SK-N-SH treated with all-trans-retinoic acid at 6 μM for 48 hours (cell line): ENCODE data around the gene RAD51B.

Experiments used
- ATAC-seq: fragments of 200-7000 bp; cut with Tn5 transposase; 3 replicates; pipeline ENCODE4 v1.9.1; 2020; ENCODE audit warnings: mild to moderate bottlenecking, moderate library complexity
- ARNTL ChIP-seq: fragments of 450-650 bp; formaldehyde crosslinking; IDR thresholded peaks from 2 replicates; pipeline ENCODE4 v1.5.0; 2020; ENCODE audit warnings: low read depth, mild to moderate bottlenecking, moderate library complexity, borderline replicate concordance
- BACH2 ChIP-seq: fragments of 250-450 bp; sonication (Bioruptor Pico); IDR thresholded peaks from 2 replicates; pipeline ENCODE4 v1.9.0; 2021; ENCODE audit warnings: mild to moderate bottlenecking, borderline replicate concordance
- CREB5 ChIP-seq: fragments of 250-450 bp; sonication (Bioruptor Pico); IDR thresholded peaks from 2 replicates; pipeline ENCODE4 v1.5.1; 2020; ENCODE audit warnings: low read depth, mild to moderate bottlenecking, moderate library complexity
- CSDC2 ChIP-seq: fragments of 250-450 bp; sonication (Bioruptor Pico); IDR thresholded peaks from 2 replicates; pipeline ENCODE4 v1.5.0; 2020; ENCODE audit warnings: mild to moderate bottlenecking, moderate library complexity
- CSRNP3 ChIP-seq: fragments of 250-450 bp; sonication (Bioruptor Pico); IDR thresholded peaks from 2 replicates; pipeline ENCODE4 v1.5.1; 2021; ENCODE audit warnings: mild to moderate bottlenecking, moderate library complexity
- ESRRG ChIP-seq: fragments of 250-450 bp; sonication (Bioruptor Pico); IDR thresholded peaks from 2 replicates; pipeline ENCODE4 v1.6.1; 2021; ENCODE audit warnings: mild to moderate bottlenecking
- GLIS3 ChIP-seq: fragments of 250-450 bp; sonication (Bioruptor Pico); IDR thresholded peaks from 2 replicates; pipeline ENCODE4 v1.5.0; 2020; ENCODE audit warnings: mild to moderate bottlenecking, moderate library complexity
- ISL1 ChIP-seq: fragments of 250-450 bp; sonication (Bioruptor Pico); IDR thresholded peaks from 2 replicates; pipeline ENCODE4 v2.1.2; 2022; ENCODE audit warnings: mild to moderate bottlenecking, moderate library complexity
- POU6F1 ChIP-seq: fragments of 250-450 bp; sonication (Bioruptor Pico); IDR thresholded peaks from 2 replicates; pipeline ENCODE4 v1.8.0; 2021; ENCODE audit warnings: low read depth, mild to moderate bottlenecking, moderate library complexity, borderline replicate concordance
- PPARA ChIP-seq: fragments of 250-450 bp; sonication (Bioruptor Pico); IDR thresholded peaks from 2 replicates; pipeline ENCODE4 v1.5.0; 2020; ENCODE audit warnings: mild to moderate bottlenecking, borderline replicate concordance
- RARB ChIP-seq: fragments of 250-450 bp; sonication (Bioruptor Pico); IDR thresholded peaks from 2 replicates; pipeline ENCODE4 v1.8.0; 2021; ENCODE audit warnings: mild to moderate bottlenecking, moderate library complexity
- SNAI2 ChIP-seq: fragments of 250-450 bp; sonication (Bioruptor Pico); IDR thresholded peaks from 2 replicates; pipeline ENCODE4 v1.5.0; 2020; ENCODE audit warnings: mild to moderate bottlenecking, moderate library complexity
- TCF4 ChIP-seq: fragments of 250-450 bp; sonication (Bioruptor Pico); IDR thresholded peaks from 2 replicates; pipeline ENCODE4 v1.8.0; 2021; ENCODE audit warnings: mild to moderate bottlenecking, moderate library complexity, borderline replicate concordance
- TOX ChIP-seq: fragments of 250-450 bp; sonication (Bioruptor Pico); IDR thresholded peaks from 2 replicates; pipeline ENCODE4 v1.8.0; 2021; ENCODE audit warnings: mild to moderate bottlenecking, moderate library complexity, borderline replicate concordance
- ZC3H10 ChIP-seq: fragments of 250-450 bp; sonication (Bioruptor Pico); IDR thresholded peaks from 2 replicates; pipeline ENCODE4 v1.5.1; 2021; ENCODE audit warnings: mild to moderate bottlenecking, moderate library complexity
- ZFP3 ChIP-seq: fragments of 250-450 bp; sonication (Bioruptor Pico); IDR thresholded peaks from 2 replicates; pipeline ENCODE4 v1.5.0; 2020; ENCODE audit warnings: mild to moderate bottlenecking, moderate library complexity
- ZFP30 ChIP-seq: fragments of 450-650 bp; formaldehyde crosslinking; IDR thresholded peaks from 2 replicates; pipeline ENCODE4 v1.5.0; 2022; ENCODE audit warnings: mild to moderate bottlenecking, moderate library complexity
- ZNF565 ChIP-seq: fragments of 450-650 bp; formaldehyde crosslinking; conservative IDR thresholded peaks from 2 replicates; pipeline ENCODE4 v1.5.0; 2020; ENCODE audit warnings: low read depth, mild to moderate bottlenecking, moderate library complexity
- ZNF70 ChIP-seq: fragments of 450-650 bp; formaldehyde crosslinking; IDR thresholded peaks from 2 replicates; pipeline ENCODE4 v1.5.0; 2020; ENCODE audit warnings: mild to moderate bottlenecking, moderate library complexity
- ZNF8 ChIP-seq: fragments of 450-650 bp; formaldehyde crosslinking; IDR thresholded peaks from 2 replicates; pipeline ENCODE4 v1.5.0; 2020; ENCODE audit warnings: mild to moderate bottlenecking, moderate library complexity
- TF ChIP-seq, protein P1 (sequence below): fragments of 250-450 bp; sonication (Bioruptor Pico); IDR thresholded peaks from 2 replicates; pipeline ENCODE4 v1.8.0; 2020; ENCODE audit warnings: mild to moderate bottlenecking, moderate library complexity, borderline replicate concordance
- TF ChIP-seq, protein P2 (sequence below): fragments of 250-450 bp; sonication (Bioruptor Pico); IDR thresholded peaks from 2 replicates; pipeline ENCODE4 v1.5.0; 2020; ENCODE audit warnings: mild to moderate bottlenecking, moderate library complexity

Gene RAD51B

DNA sequence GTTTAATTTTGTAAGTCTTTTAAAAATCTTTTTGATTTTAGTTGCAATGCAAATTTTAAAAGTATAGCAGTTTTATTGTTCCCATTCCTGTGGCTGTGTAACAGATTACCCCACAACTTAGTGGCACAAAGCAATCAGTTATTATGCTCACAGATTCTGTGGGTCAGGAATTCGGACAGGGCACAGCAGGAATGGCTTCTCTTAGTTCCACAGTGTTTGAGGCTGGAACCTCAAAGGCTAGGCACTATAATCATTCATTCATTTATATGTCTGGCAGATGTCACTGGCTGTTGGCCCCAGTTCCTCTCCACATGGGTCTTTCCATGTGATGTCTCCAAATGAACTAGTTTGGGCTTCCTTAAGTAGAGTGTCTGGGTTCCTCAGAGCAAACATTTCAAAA lies 193.3 kb downstream of the RAD51B start:
- TF ChIP-seq ZNF8 (CRISPR knock-in tag) (no peak), ZNF565 (no peak), ISL1 (no peak), CREB5 (CRISPR knock-in tag) (no peak), BACH2 (no peak), SNAI2 (CRISPR knock-in tag) (no peak), RARB (no peak), CSDC2 (CRISPR knock-in tag) (no peak), TCF4 (no peak), TOX (CRISPR knock-in tag) (no peak), ZC3H10 (CRISPR knock-in tag) (no peak)
- TF ChIP-seq, protein P1, sequence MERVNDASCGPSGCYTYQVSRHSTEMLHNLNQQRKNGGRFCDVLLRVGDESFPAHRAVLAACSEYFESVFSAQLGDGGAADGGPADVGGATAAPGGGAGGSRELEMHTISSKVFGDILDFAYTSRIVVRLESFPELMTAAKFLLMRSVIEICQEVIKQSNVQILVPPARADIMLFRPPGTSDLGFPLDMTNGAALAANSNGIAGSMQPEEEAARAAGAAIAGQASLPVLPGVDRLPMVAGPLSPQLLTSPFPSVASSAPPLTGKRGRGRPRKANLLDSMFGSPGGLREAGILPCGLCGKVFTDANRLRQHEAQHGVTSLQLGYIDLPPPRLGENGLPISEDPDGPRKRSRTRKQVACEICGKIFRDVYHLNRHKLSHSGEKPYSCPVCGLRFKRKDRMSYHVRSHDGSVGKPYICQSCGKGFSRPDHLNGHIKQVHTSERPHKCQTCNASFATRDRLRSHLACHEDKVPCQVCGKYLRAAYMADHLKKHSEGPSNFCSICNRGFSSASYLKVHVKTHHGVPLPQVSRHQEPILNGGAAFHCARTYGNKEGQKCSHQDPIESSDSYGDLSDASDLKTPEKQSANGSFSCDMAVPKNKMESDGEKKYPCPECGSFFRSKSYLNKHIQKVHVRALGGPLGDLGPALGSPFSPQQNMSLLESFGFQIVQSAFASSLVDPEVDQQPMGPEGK (CRISPR knock-in tag), result no peak
- ATAC-seq, result no peak

- TF ChIP-seq POU6F1 (CRISPR knock-in tag) (no peak), BACH2 (no peak), ZNF70 (no peak), CREB5 (CRISPR knock-in tag) (no peak), ZFP30 (CRISPR knock-in tag) (no peak), ISL1 (no peak), ARNTL (CRISPR knock-in tag) (no peak), ESRRG (CRISPR knock-in tag) (no peak), ZFP3 (CRISPR knock-in tag) (no peak), ZNF8 (CRISPR knock-in tag) (no peak), SNAI2 (CRISPR knock-in tag) (no peak), PPARA (CRISPR knock-in tag) (no peak), ZNF565 (no peak), ZC3H10 (CRISPR knock-in tag) (no peak), CSDC2 (CRISPR knock-in tag) (no peak), GLIS3 (no peak)
- TF ChIP-seq, protein P2, sequence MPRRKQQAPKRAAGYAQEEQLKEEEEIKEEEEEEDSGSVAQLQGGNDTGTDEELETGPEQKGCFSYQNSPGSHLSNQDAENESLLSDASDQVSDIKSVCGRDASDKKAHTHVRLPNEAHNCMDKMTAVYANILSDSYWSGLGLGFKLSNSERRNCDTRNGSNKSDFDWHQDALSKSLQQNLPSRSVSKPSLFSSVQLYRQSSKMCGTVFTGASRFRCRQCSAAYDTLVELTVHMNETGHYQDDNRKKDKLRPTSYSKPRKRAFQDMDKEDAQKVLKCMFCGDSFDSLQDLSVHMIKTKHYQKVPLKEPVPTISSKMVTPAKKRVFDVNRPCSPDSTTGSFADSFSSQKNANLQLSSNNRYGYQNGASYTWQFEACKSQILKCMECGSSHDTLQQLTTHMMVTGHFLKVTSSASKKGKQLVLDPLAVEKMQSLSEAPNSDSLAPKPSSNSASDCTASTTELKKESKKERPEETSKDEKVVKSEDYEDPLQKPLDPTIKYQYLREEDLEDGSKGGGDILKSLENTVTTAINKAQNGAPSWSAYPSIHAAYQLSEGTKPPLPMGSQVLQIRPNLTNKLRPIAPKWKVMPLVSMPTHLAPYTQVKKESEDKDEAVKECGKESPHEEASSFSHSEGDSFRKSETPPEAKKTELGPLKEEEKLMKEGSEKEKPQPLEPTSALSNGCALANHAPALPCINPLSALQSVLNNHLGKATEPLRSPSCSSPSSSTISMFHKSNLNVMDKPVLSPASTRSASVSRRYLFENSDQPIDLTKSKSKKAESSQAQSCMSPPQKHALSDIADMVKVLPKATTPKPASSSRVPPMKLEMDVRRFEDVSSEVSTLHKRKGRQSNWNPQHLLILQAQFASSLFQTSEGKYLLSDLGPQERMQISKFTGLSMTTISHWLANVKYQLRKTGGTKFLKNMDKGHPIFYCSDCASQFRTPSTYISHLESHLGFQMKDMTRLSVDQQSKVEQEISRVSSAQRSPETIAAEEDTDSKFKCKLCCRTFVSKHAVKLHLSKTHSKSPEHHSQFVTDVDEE (CRISPR knock-in tag), result no peak
- ATAC-seq, result no peak
These were observed 193.7 kb downstream of the RAD51B start for GRCh38 chr14:68013326-68013725.

DNA sequence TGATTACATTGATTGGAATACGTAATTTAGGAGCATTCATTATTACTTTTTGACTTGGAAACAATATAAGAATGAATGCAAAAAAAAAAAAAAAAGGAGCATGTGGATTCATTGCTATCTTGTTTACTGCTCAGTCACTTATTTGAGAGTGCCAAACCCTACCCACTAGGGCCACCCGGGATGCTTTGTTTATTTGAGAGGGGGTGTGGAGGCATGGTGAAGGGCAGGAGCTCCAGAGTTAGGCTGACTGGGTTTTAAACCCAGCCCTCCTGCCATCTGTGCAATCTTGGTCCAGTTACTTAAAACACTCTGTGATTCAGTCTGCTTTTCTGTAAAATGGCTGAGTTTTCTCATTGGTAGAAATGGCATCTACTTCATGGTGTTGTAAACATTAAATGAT lies 195.2 kb downstream of the RAD51B start:
- no peak for ATAC-seq
- TF ChIP-seq TCF4 (no peak), ZFP30 (CRISPR knock-in tag) (no peak), CSRNP3 (CRISPR knock-in tag) (no peak), ZFP3 (CRISPR knock-in tag) (no peak), TOX (CRISPR knock-in tag) (no peak), ZNF565 (no peak), POU6F1 (CRISPR knock-in tag) (no peak), PPARA (CRISPR knock-in tag) (no peak)
- TF ChIP-seq, protein P2 (CRISPR knock-in tag), result no peak
